Stimulated activated CD8-positive, alpha-beta memory T cell treated with anti-CD3 and anti-CD28 coated beads, Interleukin-12 subunit alpha, Interleukin-12 subunit beta, amount 100 ng/mL, for 4 hours (primary cell): ENCODE measurements around the gene TENM4.
"Not testable (repeated sequence)": the region's sequence is repeated elsewhere in the genome, so short reads cannot be mapped to it uniquely, and the experiment has no call there.

Experiments used
- DNase-seq: peaks from one replicate; pipeline ENCODE4 v3.0.0-alpha.2; 2020; ENCODE audit warnings: low read depth

TENM4 gene

GRCh38 chr11:79021601-79022000, 419.2 kb downstream of the TENM4 start:
- DNase-seq, result no peak

- no peak for DNase-seq
Measured at GRCh38 chr11:79019975-79020374, 420.9 kb downstream of the TENM4 start.

GRCh38 chr11:79019277-79019676, 421.6 kb downstream of the TENM4 start:
- no peak for DNase-seq

- DNase-seq, result no peak
Measured at GRCh38 chr11:79018371-79018849, 422.4 kb downstream of the TENM4 start.

- DNase-seq, result no peak
Measured at GRCh38 chr11:79017811-79018210, 423.0 kb downstream of the TENM4 start.

DNA sequence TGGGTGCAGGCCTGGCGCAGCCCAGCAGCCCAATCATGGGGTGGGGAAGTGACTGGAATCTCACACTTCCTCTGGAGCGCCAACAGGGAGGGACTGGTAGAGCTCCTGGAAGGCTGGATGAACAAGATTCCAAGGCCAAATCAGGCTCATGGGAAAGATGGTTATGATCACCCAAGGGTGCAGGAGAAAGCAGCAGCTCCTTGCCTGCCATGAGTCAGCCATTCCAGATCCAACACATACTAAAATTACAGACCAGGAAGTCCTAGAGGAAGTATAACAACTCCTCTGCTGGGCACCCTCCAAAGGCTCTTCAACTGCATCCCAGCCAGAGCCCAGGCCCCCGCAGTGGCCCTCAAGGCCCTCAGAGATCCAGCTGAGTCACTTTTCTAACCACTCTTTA, 427.3 kb downstream of the TENM4 start:
- DNase-seq, result no peak

DNA sequence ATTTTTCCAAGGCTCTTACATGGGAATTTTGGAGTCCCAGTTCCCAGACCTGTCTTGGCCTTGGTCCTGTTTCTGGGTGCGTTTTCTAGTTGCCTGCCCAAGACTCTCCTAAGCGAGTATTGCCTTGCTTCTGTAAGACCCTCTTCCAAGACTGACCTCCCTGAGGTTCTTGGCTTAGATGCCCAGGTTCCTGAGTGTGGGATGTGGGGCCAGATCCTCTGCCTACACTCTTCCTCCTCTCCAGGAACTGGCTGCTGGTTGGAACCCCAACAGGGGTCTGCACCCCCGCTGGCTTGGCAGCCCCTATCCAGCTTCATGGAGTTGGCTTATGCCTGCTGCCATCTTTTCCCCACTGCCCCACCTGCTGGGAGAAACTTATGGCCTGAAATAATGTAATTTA, 429.5 kb downstream of the TENM4 start:
- no peak for DNase-seq

- no peak for DNase-seq
Measured at GRCh38 chr11:79007771-79008402, 432.9 kb downstream of the TENM4 start.

GRCh38 chr11:79006854-79007253, 434.0 kb downstream of the TENM4 start:
- no peak for DNase-seq

DNA sequence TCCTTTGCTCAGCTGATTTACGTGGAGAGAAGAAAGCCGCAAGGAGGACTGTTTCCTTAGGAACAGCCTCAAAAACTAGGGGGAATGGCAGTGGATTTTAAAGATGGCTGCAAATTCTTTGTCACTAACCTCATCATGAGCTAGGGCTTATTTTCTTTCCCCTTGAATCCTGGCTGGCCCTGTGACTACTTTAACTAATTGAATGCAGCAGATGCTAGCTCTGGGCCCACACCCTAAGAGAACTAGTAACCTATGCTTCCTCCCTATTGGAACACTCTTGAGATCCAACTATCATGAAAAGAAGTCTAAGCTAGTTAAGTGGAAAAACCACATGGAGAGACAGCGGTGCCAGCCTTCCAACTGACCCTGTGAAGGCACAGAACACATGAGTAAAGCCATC, 444.8 kb downstream of the TENM4 start:
- DNase-seq, result no peak

DNA sequence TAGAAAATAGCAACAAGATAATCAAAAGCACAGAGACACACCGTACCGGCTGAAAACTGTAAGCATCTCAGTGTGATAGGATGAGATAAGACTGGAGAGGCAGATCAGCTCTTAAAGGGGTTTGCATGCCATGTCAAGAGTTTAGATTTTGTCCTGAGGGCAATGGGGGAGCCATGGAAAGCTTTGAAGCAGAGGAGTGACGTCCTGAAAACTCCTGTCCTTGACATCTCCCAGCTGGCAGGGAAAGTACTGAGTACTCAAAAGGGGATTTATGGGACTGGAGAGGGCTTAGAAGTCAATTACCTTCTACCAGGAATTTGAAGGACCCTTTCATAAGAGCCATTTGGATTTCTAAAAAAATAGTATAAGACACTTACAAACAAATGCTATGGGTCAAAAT, 445.7 kb downstream of the TENM4 start:
- no peak for DNase-seq

DNA sequence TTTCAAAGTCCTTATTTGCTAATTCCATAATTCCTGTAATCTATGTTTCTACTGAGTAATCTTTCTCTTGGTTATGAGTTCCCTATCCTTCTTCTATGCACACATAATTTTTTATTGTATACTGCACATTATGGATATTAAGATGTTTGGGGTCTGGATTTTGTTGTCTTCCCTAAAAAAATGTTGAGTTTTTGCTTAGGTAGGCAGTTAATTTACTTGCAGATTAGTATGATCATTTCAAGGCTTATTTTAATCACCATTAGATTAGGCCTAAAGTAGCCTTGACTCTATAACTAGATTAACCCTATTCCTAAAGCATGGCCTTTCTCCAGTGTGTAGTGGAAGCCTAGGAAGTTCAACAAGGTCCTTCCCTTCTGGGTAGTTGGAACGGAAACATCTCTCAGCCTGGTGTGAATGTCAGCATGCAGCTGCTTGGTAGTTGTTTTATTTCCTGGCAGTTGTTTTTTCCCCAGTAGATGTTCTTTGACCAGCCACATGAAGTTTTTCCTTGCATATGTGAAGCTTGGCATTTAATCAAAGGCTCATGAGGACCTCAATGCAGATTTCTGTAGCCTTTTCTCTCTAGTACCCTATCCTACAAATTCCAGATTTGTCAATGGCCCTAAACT, 446.9 kb downstream of the TENM4 start:
- DNase-seq, result no peak

- no peak for DNase-seq
Measured at GRCh38 chr11:78991681-78992080, 449.1 kb downstream of the TENM4 start.

DNA sequence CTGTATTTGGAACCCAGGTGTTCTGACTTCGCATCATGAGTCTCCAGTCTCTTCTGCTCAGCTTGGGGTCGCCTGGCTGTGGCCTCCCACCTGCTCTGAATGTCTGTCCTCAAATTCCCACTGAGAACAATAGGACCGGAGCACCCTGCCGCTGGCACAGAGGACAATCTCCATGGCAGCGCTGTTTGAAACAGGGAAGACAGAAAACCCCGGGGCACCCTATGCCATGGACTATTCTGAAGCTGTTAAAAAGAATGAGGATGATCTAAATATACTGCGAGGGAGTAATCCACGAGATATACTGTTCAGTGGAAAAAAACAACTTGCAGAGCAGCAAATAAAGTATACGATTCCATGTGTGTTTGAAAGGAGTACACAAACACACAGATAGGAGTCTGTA, 450.6 kb downstream of the TENM4 start:
- no peak for DNase-seq

DNA sequence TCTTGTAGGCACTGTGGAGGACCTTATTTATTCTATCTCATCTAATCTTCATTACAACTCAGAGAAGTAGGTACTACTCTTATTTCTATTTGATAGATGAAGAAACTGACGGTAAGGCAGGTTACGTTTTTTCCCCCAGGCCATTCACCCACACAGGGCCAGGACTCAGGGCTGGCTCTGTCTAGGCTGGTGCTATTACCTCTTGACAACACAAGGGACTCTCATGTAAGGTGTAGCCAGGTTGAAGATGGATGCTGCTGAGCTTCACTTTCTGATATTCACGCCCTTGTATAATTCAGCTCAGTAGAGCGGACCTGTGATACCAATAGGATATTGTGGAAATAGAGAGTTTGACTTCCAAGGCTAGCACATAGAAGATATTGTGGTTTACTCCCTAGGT, 453.1 kb downstream of the TENM4 start:
- DNase-seq, result no peak

GRCh38 chr11:78986305-78986704, 454.5 kb downstream of the TENM4 start:
- no peak for DNase-seq

- DNase-seq, result no peak
Measured at GRCh38 chr11:78985663-78986062, 455.2 kb downstream of the TENM4 start.

- no peak for DNase-seq
Measured at GRCh38 chr11:78982473-78982872, 458.4 kb downstream of the TENM4 start.

- DNase-seq, result no peak
Measured at GRCh38 chr11:78981153-78981552, 459.7 kb downstream of the TENM4 start.

GRCh38 chr11:78978831-78979230, 462.0 kb downstream of the TENM4 start:
- no peak for DNase-seq

DNA sequence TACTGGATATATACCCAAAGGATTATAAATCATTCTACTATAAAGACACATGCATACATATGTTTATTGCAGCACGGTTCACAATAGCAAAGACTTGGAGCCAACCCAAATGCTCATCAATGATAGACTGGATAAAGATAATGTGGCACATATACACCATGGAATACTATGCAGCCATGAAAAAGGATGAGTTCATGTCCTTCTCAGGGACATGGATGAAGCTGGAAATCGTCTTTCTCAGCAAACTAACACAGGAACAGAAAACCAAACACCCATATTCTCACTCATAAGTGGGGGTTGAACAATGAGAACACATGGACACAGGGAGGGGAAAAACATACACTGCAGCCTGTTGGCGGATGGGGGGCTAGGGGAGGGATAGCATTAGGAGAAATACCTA, 463.0 kb downstream of the TENM4 start:
- not testable (repeated sequence) for DNase-seq

- DNase-seq, result no peak
Measured at GRCh38 chr11:78977009-78977408, 463.8 kb downstream of the TENM4 start.

DNA sequence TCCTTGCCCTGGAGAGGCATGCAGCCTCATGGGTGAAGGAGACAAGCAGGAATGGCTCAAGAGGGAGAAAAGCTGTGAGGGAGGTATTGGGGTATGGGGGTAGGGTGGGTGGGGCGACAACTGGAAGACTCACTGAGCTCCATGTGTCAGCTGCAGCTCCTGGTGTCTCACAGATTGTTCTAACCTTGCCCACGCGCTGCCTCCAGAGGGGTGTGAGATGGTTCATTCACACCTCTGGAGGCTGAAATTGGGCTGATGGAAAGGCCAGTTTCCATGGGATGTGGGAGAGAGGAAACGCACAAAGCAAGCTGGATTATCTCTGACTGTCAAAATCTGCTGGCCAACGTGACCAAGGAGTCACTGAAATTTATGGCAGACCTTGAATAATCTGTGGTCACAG, 465.7 kb downstream of the TENM4 start:
- DNase-seq, result no peak

- DNase-seq, result no peak
Measured at GRCh38 chr11:78973876-78974275, 467.0 kb downstream of the TENM4 start.
